HG03097 (cell line): ENCODE measurements around the gene S1PR4.
"Not testable (repeated sequence)": the region's sequence is repeated elsewhere in the genome, so short reads cannot be mapped to it uniquely, and the experiment has no call there.

Experiments used
- ATAC-seq: cut with Tn5 transposase; IDR thresholded peaks from one replicate; pipeline ENCODE4 v1.9.1; 2021; ENCODE audit not compliant: unreplicated experiment, low FRiP score

Gene S1PR4

GRCh38 chr19:3151563-3152418 lies 26.8 kb upstream of the S1PR4 start:
- no peak for ATAC-seq

- ATAC-seq = no peak
Measured at GRCh38 chr19:3152419-3152780, 26.2 kb upstream of the S1PR4 start.

- ATAC-seq = no peak
Measured at GRCh38 chr19:3153286-3154230, 25.0 kb upstream of the S1PR4 start.

GRCh38 chr19:3154447-3154846 lies 24.1 kb upstream of the S1PR4 start:
- ATAC-seq = not testable (repeated sequence)

GRCh38 chr19:3154957-3155736 lies 23.4 kb upstream of the S1PR4 start:
- peak; percentile 73 for ATAC-seq

GRCh38 chr19:3157096-3157845 lies 21.3 kb upstream of the S1PR4 start:
- no peak for ATAC-seq

- no peak for ATAC-seq
Measured at GRCh38 chr19:3159565-3159964, 19.0 kb upstream of the S1PR4 start.

- no peak for ATAC-seq
Measured at GRCh38 chr19:3160219-3160618, 18.4 kb upstream of the S1PR4 start.

- no peak for ATAC-seq
Measured at GRCh38 chr19:3161453-3161852, 17.1 kb upstream of the S1PR4 start.

- ATAC-seq = no peak
Measured at GRCh38 chr19:3162418-3163229, 15.9 kb upstream of the S1PR4 start.

GRCh38 chr19:3163230-3163886 lies 15.2 kb upstream of the S1PR4 start:
- peak; percentile 59 for ATAC-seq

- ATAC-seq = no peak
Measured at GRCh38 chr19:3163943-3164342, 14.6 kb upstream of the S1PR4 start.

GRCh38 chr19:3167533-3168272 lies 10.9 kb upstream of the S1PR4 start:
- no peak for ATAC-seq

GRCh38 chr19:3171894-3172672 lies 6.5 kb upstream of the S1PR4 start:
- ATAC-seq = no peak

- not testable (repeated sequence) for ATAC-seq
Measured at GRCh38 chr19:3172673-3173000, 5.9 kb upstream of the S1PR4 start.

- no peak for ATAC-seq
Measured at GRCh38 chr19:3175781-3176714, 2.5 kb upstream of the S1PR4 start.
